Calu3 (cell line): ENCODE measurements around the gene ARMH3. TPM values are rescaled to one million over a fixed set of nuclear protein-coding genes. Genes with fewer than 3 reads are reported as not detected.

Source experiments
- BruUV-seq: library from RNA; stranded (reverse); fragments of 400-500 nt; replicated peaks from 2 replicates; lab custom pipeline; 2021; lab: Mats Ljungman, UMichigan
- CTCF ChIA-PET: fragments of 300-600 bp; sonication (Branson Sonifier 250); formaldehyde crosslinking; loops from one replicate; lab custom pipeline; 2022; ENCODE audit warnings: antibody characterized with exemption; lab: Charles Lee
- DNase-seq: peaks from one replicate; pipeline ENCODE4 v3.0.0; 2022
- H3K27ac Mint-ChIP-seq: one replicate; pipeline ENCODE4 v1.8.0; 2022; ENCODE audit warnings: mixed read lengths; ENCODE audit not compliant: unreplicated experiment
- H3K27me3 Mint-ChIP-seq: one replicate; pipeline ENCODE4 v1.8.0; 2022; ENCODE audit warnings: mixed read lengths; ENCODE audit not compliant: unreplicated experiment
- H3K36me3 Mint-ChIP-seq: one replicate; pipeline ENCODE4 v1.8.0; 2022; ENCODE audit warnings: mild to moderate bottlenecking, moderate library complexity, mixed read lengths; ENCODE audit not compliant: insufficient read depth, unreplicated experiment
- H3K4me1 Mint-ChIP-seq: one replicate; pipeline ENCODE4 v1.8.0; 2022; ENCODE audit warnings: mild to moderate bottlenecking, low read depth, mixed read lengths; ENCODE audit not compliant: unreplicated experiment
- H3K4me3 Mint-ChIP-seq: one replicate; pipeline ENCODE4 v1.8.0; 2022; ENCODE audit warnings: mild to moderate bottlenecking, low read depth, moderate library complexity, mixed read lengths; ENCODE audit not compliant: unreplicated experiment
- H3K9me3 Mint-ChIP-seq: one replicate; pipeline ENCODE4 v1.8.0; 2022; ENCODE audit warnings: low read depth, mixed read lengths; ENCODE audit not compliant: unreplicated experiment
- intact Hi-C: fragments of 100-400 bp; cut with micrococcal nuclease; formaldehyde crosslinking; loops from one replicate; pipeline ENCODE4 v1.10.0; 2022; ENCODE audit not compliant: unreplicated experiment
- total RNA-seq: library from RNA; stranded (reverse); gene quantifications from 2 replicates; pipeline ENCODE4 v1.2.3, GENCODE V29; 2022
- TF ChIP-seq, protein P1 (sequence below): fragments of 200-600 bp; IDR thresholded peaks from one replicate; pipeline ENCODE4 v1.8.0; 2022; ENCODE audit warnings: antibody characterized with exemption; ENCODE audit not compliant: unreplicated experiment

Gene ARMH3
- total RNA-seq, 1 experiment from 2014 or later = 14.1 TPM

DNA sequence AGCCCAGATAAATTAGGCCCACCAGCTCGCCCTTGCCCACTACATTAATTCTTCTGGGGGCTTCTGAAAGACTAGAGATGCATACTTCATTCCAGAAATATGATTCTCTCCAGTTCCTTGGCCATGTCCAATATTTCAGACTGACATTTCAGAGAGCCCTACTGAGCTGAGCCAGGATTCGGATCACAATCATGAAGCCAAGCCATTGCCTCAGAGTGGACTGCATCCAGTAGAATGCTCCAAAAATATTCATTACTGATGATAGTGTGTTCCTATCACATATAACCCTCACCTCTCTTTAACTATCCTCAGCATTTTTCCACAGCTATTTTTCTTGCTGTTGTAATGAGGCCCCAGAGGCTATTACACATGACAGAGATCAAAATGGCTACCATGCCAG, 38.7 kb downstream of the ARMH3 start:
- TF ChIP-seq, protein P1, sequence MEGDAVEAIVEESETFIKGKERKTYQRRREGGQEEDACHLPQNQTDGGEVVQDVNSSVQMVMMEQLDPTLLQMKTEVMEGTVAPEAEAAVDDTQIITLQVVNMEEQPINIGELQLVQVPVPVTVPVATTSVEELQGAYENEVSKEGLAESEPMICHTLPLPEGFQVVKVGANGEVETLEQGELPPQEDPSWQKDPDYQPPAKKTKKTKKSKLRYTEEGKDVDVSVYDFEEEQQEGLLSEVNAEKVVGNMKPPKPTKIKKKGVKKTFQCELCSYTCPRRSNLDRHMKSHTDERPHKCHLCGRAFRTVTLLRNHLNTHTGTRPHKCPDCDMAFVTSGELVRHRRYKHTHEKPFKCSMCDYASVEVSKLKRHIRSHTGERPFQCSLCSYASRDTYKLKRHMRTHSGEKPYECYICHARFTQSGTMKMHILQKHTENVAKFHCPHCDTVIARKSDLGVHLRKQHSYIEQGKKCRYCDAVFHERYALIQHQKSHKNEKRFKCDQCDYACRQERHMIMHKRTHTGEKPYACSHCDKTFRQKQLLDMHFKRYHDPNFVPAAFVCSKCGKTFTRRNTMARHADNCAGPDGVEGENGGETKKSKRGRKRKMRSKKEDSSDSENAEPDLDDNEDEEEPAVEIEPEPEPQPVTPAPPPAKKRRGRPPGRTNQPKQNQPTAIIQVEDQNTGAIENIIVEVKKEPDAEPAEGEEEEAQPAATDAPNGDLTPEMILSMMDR = no peak
- intact Hi-C loops = no loop called here

DNA sequence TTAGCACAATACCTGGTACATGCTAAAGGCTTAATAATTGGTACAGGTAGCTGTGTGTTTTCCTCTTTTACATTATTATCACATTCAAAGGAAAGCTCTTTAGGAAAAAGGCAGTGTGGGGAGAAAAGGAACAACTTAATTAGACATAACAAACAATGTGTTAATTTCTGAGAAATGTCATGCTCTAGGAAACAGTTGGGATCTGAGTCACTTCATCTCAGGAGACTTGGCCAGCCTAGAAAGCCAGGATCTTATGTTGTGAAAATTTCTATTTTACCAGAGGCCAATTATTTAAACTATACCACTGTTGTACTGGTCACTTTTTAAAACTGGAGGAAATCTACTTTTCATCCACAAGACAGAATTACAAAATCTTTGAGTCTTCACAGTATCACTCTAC, 39.6 kb downstream of the ARMH3 start:
- TF ChIP-seq, protein P1 = no peak
- Mint-ChIP-seq H3K27me3 (no peaks in the 10 kb centered on the region), H3K27ac (no peak overlapping the region), H3K36me3 (no peaks in the 10 kb centered on the region), H3K9me3 (no peaks in the 10 kb centered on the region), H3K4me3 (no peak overlapping the region), H3K4me1 (peaks cover 8% of the 10 kb centered on the region)
- intact Hi-C loops = no loop called here
- DNase-seq = no peak
- CTCF ChIA-PET = no interaction called here
- BruUV-seq = no TSS peak

More for the DNA sequence above, 38.7 kb downstream of the ARMH3 start:
- H3K36me3 Mint-ChIP-seq = peaks cover 8% of the 10 kb centered on the region
- H3K27ac Mint-ChIP-seq = no peak overlapping the region
- H3K27me3 Mint-ChIP-seq = no peaks in the 10 kb centered on the region
- CTCF ChIA-PET = no interaction called here
- no peak overlapping the region for H3K4me3 Mint-ChIP-seq
- no peak for DNase-seq
- no TSS peak for BruUV-seq
- peaks cover 8% of the 10 kb centered on the region for H3K4me1 Mint-ChIP-seq
- H3K9me3 Mint-ChIP-seq = no peaks in the 10 kb centered on the region

DNA sequence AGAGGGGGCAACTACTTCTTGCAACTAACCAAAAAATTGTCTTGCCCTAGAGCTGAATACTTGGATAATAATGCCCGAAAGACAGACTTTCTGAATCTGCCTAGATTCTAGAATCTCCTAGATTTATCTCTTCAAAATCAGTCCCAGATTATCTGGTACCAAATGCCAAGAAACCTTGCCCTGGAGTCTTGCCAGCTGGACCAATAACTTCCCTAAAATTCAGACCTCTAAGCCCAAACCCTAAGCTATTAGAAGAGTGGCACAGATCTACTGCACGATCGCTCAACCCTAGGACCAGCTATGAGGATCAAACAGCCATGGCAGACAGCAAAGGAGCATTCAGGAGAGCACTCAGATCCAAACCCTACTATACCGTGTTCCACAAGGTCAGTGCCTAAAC, 45.0 kb downstream of the ARMH3 start:
- no peak overlapping the region for H3K4me3 Mint-ChIP-seq
- H3K36me3 Mint-ChIP-seq = no peaks in the 10 kb centered on the region
- peaks cover 18% of the 10 kb centered on the region for H3K4me1 Mint-ChIP-seq
- intact Hi-C loops = loop anchor here (1.0 kb wide), 2 partner anchors 122 to 171 kb away; no protein-coding TSS in a partner anchor
- CTCF ChIA-PET = interaction anchor here (1.0 to 2.5 kb wide), 5 partner anchors 113 to 170 kb away, joined by 3 to 47 read pairs (median 12); no protein-coding TSS in a partner anchor
- TF ChIP-seq, protein P1 = no peak
- no TSS peak for BruUV-seq
- DNase-seq = no peak
- H3K27ac Mint-ChIP-seq = no peak overlapping the region
- H3K27me3 Mint-ChIP-seq = no peaks in the 10 kb centered on the region
- H3K9me3 Mint-ChIP-seq = no peaks in the 10 kb centered on the region

DNA sequence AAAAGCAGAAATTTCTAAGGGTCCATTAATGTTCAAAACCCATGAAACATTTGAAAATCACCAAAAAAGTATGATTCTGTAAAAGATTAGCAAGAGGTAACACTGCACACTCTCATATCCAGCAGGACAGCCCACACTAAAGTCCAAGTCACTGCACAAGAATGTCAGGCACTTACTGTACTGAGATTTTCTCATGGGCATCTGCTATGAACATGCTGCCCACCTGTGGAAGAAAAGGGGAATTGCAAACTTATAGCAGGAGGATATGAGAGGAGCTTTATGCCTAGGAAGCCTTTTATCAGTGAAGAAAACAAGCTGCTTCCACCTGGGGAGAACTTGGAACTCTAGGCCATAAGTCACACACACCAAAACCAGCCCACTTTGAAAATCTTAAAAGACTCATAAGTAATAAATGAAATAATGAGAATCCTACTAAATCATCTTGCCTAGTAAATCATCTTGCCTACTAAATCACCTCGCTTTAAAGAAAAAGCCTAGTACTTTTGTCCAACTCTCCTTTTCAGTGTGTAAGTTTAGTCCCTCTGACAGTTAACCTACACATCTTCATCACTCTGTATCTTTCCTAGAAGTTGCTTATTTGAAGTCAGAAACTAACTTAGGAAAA, 46.1 kb downstream of the ARMH3 start:
- Mint-ChIP-seq H3K4me1 (peaks cover 18% of the 10 kb centered on the region), H3K36me3 (no peaks in the 10 kb centered on the region), H3K9me3 (no peaks in the 10 kb centered on the region), H3K27me3 (no peaks in the 10 kb centered on the region), H3K4me3 (no peak overlapping the region), H3K27ac (peak overlapping the region; percentile 23)
- no TSS peak for BruUV-seq
- CTCF ChIA-PET = interaction anchor here (0.6 to 2.5 kb wide), 18 partner anchors 9 to 796 kb away, joined by 3 to 47 read pairs (median 4); no protein-coding TSS in a partner anchor
- TF ChIP-seq, protein P1 = peak; percentile 50
- DNase-seq = peak; percentile 45
- intact Hi-C loops = loop anchor here (1.0 kb wide), 2 partner anchors 121 to 170 kb away; no protein-coding TSS in a partner anchor
